HG03439 (cell line): Measurements from ENCODE around the gene ZNF385B.
"Not testable (repeated sequence)": the region's sequence is repeated elsewhere in the genome, so short reads cannot be mapped to it uniquely, and the experiment has no call there.

ENCODE experiments used
- ATAC-seq: cut with Tn5 transposase; IDR thresholded peaks from one replicate; pipeline ENCODE4 v1.9.1; 2021; ENCODE audit warnings: mild to moderate bottlenecking, moderate library complexity; ENCODE audit not compliant: unreplicated experiment

Gene ZNF385B

DNA sequence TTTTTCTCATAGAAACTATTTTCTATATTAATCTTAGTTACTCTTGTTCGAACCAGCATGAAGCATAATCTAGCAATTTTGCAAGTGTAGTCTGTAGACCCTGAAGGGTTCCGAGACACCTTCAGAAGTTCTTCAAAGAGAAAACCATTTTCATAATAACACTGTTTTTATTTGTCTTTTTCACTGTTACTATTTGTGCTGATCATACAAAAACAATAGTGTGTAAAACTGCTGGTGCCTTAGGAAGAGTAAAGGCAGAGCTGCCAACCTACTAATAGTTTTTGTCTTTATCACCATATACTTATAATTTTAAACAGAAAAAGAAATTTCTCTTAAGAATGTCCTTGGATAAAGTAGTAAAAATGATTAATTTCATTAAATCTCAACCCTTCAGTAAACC lies 218.9 kb downstream of the ZNF385B start:
- no peak for ATAC-seq

DNA sequence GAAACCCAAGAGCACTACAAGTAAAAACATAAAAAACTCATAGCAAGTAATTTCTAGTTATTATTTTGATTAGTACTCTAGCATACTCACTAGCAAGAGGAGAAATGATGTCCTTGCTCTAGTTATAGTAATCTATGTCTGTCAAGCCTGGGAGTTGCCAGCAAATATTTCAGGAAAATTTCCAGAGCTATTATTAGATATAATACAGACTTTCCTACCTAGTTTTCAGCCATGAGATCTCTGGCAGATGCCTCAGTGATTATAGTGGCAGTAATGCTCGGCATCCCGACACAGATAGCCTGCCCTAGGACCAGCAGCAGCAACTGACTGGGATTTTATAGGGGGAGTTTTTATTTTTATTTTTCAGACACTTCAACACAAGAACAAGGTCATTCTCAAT lies 224.4 kb downstream of the ZNF385B start:
- ATAC-seq = no peak

GRCh38 chr2:179636100-179636980 lies 225.1 kb downstream of the ZNF385B start:
- ATAC-seq = no peak

- not testable (repeated sequence) for ATAC-seq
Observed at GRCh38 chr2:179631769-179632385, 229.5 kb downstream of the ZNF385B start.

- not testable (repeated sequence) for ATAC-seq
Observed at GRCh38 chr2:179629776-179630175, 231.6 kb downstream of the ZNF385B start.

DNA sequence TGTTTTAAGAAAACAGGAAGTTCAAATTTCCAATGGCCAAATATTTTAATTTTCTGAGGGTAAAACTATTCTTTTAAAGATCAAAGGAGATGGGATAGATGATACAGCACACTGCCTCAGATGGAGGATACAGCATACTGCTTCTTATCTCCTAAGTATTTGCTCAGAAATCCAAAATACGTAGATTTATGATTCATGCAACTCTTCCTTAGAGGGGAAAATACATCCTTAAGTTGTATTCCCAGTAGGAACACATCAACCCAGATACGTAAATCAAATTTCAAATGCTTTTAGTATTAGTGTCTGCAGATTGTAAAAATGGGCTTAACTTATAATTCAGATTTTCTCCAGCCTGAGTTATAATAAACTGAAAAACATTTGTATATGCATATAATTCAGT lies 235.2 kb downstream of the ZNF385B start:
- no peak for ATAC-seq

DNA sequence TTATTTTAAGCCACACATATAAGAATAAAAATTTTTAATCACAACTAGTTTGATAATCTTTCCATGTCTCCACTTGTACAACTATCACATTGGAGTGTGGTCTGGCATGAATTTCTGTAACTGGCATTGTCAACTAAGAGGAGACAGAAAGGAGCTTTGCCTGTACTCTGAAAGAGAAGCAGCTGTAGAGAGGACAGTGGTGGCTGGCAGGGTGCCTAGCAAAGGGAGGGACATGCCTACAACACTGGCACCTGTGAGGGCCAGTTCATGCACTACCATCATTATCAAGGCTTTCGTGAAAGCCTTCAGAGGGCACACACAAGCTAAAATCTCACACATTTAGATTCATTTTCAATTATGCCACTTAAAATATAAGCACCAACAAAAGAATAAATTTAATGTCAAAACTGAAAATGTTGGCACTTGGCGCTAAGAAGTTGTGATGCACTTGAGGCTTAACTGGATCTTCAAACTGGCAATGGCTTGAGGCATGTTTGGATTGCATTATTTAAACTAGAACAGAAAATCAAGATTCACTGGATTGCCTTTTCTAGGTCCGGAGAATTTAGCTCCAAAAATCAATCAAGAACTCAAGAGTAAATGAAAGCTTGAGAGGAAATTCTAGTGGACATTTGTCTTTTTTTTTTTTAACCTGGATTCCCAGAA lies 238.6 kb downstream of the ZNF385B start:
- no peak for ATAC-seq

DNA sequence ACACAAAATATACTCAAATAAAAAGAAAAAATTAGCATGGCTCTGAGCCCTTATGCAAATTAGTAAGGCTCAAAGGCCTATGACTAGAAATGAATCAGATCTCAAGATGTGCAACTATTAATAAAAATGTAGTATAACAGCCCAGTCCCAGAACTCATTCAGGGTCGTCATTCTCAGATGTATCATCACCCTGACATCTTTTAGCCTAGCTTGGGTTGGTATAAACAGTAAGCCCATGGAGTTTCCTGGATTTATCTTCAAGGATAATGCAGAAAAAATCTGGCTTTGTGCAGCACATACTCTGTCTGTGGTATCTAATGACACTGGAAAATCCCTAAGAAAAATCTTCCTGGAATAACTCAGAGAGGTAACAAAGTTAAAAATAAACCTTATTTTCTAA lies 239.3 kb downstream of the ZNF385B start:
- ATAC-seq = no peak

- no peak for ATAC-seq
Observed at GRCh38 chr2:179619947-179620467, 241.4 kb downstream of the ZNF385B start.

DNA sequence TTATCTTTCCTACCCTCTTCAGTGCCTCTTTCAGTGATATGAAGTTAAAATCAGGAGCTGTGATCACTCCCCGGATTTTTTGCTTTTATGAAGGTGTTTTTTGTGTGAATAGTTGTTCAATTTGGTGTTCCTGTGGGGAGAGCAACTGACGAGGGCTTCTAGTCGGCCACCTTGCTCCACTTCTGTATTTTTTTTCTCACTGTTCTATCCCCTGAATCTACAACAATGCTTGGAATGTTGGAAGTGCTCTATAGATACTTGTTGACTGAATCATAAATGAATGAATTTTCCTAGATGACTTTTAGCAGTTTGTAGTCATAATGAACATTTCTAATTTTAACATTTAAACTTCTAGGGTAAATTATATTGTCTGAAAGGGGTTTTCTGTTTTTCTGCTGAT lies 247.3 kb downstream of the ZNF385B start:
- ATAC-seq = no peak

DNA sequence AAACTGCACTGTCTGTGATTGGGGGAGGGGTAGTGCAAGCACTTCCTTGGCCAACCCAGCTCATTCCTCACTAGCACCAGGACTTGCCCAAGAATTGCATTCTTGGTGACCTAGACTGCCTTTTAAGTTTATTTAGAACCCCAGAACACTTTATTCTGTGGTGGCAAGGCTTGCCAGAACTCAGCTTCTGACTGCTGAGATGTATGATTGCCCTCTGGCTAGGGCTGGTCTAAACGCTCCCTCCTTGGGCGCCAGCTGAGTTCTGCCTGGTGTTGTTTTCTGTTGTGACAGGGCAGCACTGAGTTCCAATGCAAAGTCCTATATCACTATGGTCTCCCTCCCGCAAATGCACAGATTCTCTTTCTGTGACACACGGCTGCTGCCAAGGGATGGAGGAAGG lies 247.7 kb downstream of the ZNF385B start:
- no peak for ATAC-seq

DNA sequence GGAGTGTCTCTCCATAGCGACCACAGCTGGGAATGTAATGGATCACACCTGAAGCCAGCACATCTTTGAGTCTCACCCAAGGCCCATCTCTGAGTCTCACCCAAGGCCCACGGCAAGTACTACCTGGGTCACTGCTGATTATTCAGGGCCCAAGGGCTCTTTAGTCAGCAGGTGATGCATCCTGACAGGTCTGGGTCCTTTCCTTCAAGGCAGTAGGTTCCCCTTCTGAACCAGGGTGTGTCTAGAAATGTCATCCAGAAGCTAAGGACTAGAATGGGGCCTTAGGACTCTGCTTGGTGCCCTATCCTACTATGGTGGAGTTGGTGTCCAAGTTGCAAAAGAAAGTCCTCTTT lies 248.1 kb downstream of the ZNF385B start:
- ATAC-seq = no peak

GRCh38 chr2:179612591-179613298 lies 248.7 kb downstream of the ZNF385B start:
- ATAC-seq = no peak

DNA sequence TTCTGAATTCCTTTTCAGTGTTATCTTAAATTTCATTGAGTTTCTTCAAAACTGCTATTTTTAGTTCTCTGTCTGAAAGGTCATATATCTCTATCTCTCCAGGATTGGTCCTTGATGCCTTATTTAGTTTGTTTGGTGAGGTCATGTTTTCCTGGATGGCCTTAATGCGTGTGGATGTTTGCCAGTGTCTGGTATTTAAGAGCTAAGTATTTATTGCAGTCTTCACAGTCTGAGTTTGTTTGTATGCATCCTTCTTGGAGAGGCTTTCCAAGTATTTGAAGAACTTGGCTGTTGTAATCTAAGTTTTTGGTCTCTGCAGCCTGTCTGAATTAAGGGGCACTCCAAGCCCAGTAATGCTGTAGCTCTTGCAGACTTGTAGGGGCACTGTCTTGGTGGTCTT lies 249.3 kb downstream of the ZNF385B start:
- ATAC-seq = no peak

DNA sequence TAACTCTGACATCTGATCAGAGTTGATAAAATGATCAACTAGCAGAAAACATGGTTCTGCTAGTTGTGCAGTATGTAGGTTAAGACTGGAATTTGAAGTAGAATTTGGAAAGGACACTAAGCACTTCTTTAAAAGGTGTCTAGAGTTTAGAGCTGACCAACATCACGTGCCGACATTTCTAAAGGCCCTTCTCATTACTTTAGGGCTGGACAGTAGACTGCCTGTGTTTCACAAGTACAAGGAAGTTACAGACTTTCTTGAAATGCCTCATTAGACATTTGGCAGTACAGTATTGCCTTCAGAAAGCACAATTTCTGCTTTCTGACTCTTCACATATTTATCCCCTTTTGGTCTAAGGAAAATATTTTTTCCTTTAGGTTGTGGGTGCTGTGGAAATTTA lies 255.3 kb downstream of the ZNF385B start:
- no peak for ATAC-seq

DNA sequence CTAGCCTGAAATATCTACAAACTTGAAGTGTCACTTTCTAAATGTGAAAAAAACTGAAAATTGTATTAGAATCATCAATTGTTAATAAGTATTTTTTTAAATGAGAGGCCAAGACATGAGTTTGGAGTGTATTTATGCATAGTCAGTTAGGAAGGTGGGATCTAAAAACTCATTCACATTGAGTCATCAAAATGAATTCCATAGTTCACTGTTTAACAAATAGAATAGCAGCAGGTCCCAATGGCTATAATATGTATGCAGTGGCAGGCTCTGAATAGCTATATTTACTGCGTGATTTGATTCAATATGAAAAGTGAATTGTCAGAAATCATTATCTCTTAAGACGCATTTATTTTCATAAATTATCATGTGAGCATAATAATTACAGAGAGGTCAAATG lies 256.1 kb downstream of the ZNF385B start:
- no peak for ATAC-seq

DNA sequence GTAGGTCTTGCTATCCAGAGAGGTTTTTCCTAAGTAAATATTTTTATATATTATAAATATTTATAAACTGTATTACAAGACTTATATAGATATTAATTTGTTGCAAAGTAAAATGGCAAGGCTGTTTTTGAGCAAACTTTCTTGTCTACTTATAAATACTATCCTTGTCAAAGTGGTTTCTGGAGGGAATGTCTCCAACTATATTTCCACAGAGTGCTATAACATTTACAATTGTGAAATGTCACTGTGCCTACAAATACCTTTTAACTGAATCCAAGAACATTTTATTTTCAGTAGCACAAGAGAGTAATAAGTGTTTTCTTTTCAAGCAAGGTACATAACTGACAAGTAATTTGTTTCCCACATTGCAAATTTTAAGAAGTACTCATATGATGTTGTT lies 256.8 kb downstream of the ZNF385B start:
- no peak for ATAC-seq

GRCh38 chr2:179602452-179602851 lies 259.0 kb downstream of the ZNF385B start:
- ATAC-seq = no peak

- ATAC-seq = no peak
Observed at GRCh38 chr2:179596018-179596417, 265.4 kb downstream of the ZNF385B start.

DNA sequence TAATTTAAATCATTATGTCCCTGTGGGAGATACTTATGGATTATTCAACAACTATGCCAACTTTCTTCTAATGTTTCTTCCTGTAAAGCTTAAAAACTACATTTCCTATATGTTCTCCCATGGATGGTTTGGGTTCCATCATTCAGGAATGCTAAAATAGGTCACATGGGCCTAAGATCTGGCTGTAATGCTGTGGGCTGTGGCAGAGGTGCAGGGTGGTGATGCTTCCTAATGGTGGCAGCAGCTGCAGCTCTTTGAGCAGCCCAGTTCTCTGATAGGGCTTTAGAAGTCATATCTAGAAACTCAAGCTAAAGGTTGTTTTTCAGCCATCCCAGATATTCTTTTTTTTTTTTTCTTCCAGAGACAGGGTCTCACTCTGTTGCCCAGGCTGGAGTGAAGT lies 266.1 kb downstream of the ZNF385B start:
- ATAC-seq = no peak
